Loucy (cell line): ENCODE data around the gene COL8A1.

ENCODE experiments used
- H2AFZ ChIP-seq: fragments of 200-600 bp; sonication (generic); 2 replicates; pipeline ENCODE4 v1.6.0; 2016; ENCODE audit warnings: antibody characterized with exemption, mild to moderate bottlenecking, low read length, moderate library complexity
- H3F3A ChIP-seq: fragments of 200-600 bp; 2 replicates; pipeline ENCODE4 v1.6.0; 2016; ENCODE audit warnings: antibody characterized with exemption, low read depth, mild to moderate bottlenecking
- H3K27me3 ChIP-seq: fragments of 200-600 bp; sonication (generic); 2 replicates; pipeline ENCODE4 v1.6.1; 2014; ENCODE audit warnings: low read length, mild to moderate bottlenecking; ENCODE audit not compliant: insufficient read depth, poor library complexity, severe bottlenecking
- H3K36me3 ChIP-seq: fragments of 200-600 bp; sonication (generic); 2 replicates; pipeline ENCODE4 v1.6.1; 2016; ENCODE audit warnings: low read length; ENCODE audit not compliant: insufficient read depth
- H3K4me1 ChIP-seq: fragments of 200-600 bp; sonication (generic); 2 replicates; pipeline ENCODE4 v1.5.1; 2014; ENCODE audit warnings: low read length, mild to moderate bottlenecking; ENCODE audit not compliant: insufficient read depth, poor library complexity, severe bottlenecking
- H3K4me2 ChIP-seq: fragments of 200-600 bp; sonication (generic); 2 replicates; pipeline ENCODE4 v1.6.0; 2014; ENCODE audit warnings: antibody characterized with exemption, low read length, low read depth, mild to moderate bottlenecking; ENCODE audit not compliant: poor library complexity, severe bottlenecking
- H3K4me3 ChIP-seq: fragments of 200-600 bp; sonication (generic); 2 replicates; pipeline ENCODE4 v1.5.1; 2014; ENCODE audit warnings: low read length, mild to moderate bottlenecking, mixed read lengths; ENCODE audit not compliant: poor library complexity, severe bottlenecking
- H3K79me2 ChIP-seq: fragments of 200-600 bp; sonication (generic); 2 replicates; pipeline ENCODE4 v1.6.1; 2014; ENCODE audit warnings: low read length; ENCODE audit not compliant: insufficient read depth
- H3K9ac ChIP-seq: fragments of 200-600 bp; sonication (generic); 2 replicates; pipeline ENCODE4 v1.6.0; 2014; ENCODE audit warnings: mild to moderate bottlenecking, low read depth, low read length, moderate library complexity; ENCODE audit not compliant: poor library complexity, severe bottlenecking
- H3K9me2 ChIP-seq: fragments of 200-600 bp; sonication (generic); replicated peaks from 2 replicates; pipeline ENCODE4 v1.6.1; 2016; ENCODE audit warnings: low read depth, low read length, mixed read lengths
- H3K9me3 ChIP-seq: fragments of 200-600 bp; sonication (generic); 2 replicates; pipeline ENCODE4 v1.6.1; 2014; ENCODE audit warnings: mild to moderate bottlenecking, antibody characterized with exemption, low read length, low read depth; ENCODE audit not compliant: insufficient read depth
- H4K20me1 ChIP-seq: fragments of 200-600 bp; sonication (generic); 2 replicates; pipeline ENCODE4 v1.6.0; 2014; ENCODE audit warnings: antibody characterized with exemption, low read length, mild to moderate bottlenecking; ENCODE audit not compliant: insufficient read depth, poor library complexity, severe bottlenecking
- CTCF ChIP-seq: fragments of 200-600 bp; sonication (generic); conservative IDR thresholded peaks from 2 replicates; pipeline ENCODE4 v1.5.1; 2014; ENCODE audit warnings: mild to moderate bottlenecking, antibody characterized with exemption, low read length
- EZH2phosphoT487 ChIP-seq: fragments of 200-600 bp; IDR thresholded peaks from 2 replicates; pipeline ENCODE4 v1.6.1; 2018; ENCODE audit warnings: antibody characterized with exemption, mild to moderate bottlenecking, moderate library complexity, borderline replicate concordance

COL8A1 gene

GRCh38 chr3:99818818-99819217 is 180.4 kb downstream of the COL8A1 start:
- Histone ChIP-seq H3K4me1 (peaks cover 22% of the 10 kb centered on the region), H3K4me2 (peak overlapping the region; percentile 76), H3K79me2 (peaks cover 8% of the 10 kb centered on the region; the same call in 1 of the 2 replicates), H4K20me1 (no peaks in the 10 kb centered on the region), H3K9ac (peak overlapping the region; percentile 80), H3F3A (no peaks in the 10 kb centered on the region), H3K9me2 (no peaks in the 10 kb centered on the region), H3K9me3 (no peaks in the 10 kb centered on the region), H3K27me3 (no peaks in the 10 kb centered on the region), H3K4me3 (peak overlapping the region; percentile 88), H3K36me3 (no peaks in the 10 kb centered on the region), H2AFZ (no peak overlapping the region)
- no peak for TF ChIP-seq EZH2phosphoT487
- no peak for TF ChIP-seq CTCF

- Histone ChIP-seq H3F3A (no peaks in the 10 kb centered on the region), H3K9ac (no peak overlapping the region), H4K20me1 (no peaks in the 10 kb centered on the region), H3K4me1 (peaks cover 13% of the 10 kb centered on the region), H3K79me2 (0 out of 2 replicates have a peak, but pooled peaks cover 4% of the 10 kb centered on the region), H3K36me3 (no peaks in the 10 kb centered on the region), H2AFZ (no peak overlapping the region), H3K4me2 (peak overlapping the region; percentile 19), H3K27me3 (no peaks in the 10 kb centered on the region), H3K9me3 (no peaks in the 10 kb centered on the region), H3K4me3 (no peak overlapping the region), H3K9me2 (no peaks in the 10 kb centered on the region)
- TF ChIP-seq CTCF (no peak), EZH2phosphoT487 (no peak)
Observed at GRCh38 chr3:99823723-99824711, 185.6 kb downstream of the COL8A1 start.

GRCh38 chr3:99825004-99825640 is 186.7 kb downstream of the COL8A1 start:
- Histone ChIP-seq H3K4me3 (no peak overlapping the region), H3F3A (no peaks in the 10 kb centered on the region), H3K9me3 (no peaks in the 10 kb centered on the region), H3K4me2 (peak overlapping the region; percentile 19), H3K36me3 (no peaks in the 10 kb centered on the region), H3K9me2 (no peaks in the 10 kb centered on the region), H2AFZ (no peak overlapping the region), H3K27me3 (no peaks in the 10 kb centered on the region), H4K20me1 (no peaks in the 10 kb centered on the region), H3K79me2 (0 out of 2 replicates have a peak, but pooled peaks cover 4% of the 10 kb centered on the region), H3K9ac (no peak overlapping the region), H3K4me1 (peaks cover 9% of the 10 kb centered on the region)
- TF ChIP-seq EZH2phosphoT487 (no peak), CTCF (no peak)
